NK-92 (cell line): Measurements from ENCODE around the gene ZNF43.
"Not testable (repeated sequence)": the region's sequence is repeated elsewhere in the genome, so short reads cannot be mapped to it uniquely, and the experiment has no call there.

Experiments used
- DNase-seq: peaks from one replicate; lab custom pipeline; 2025; ENCODE audit not compliant: unreplicated experiment; lab: John Stamatoyannopoulos, UW

Gene ZNF43

DNA sequence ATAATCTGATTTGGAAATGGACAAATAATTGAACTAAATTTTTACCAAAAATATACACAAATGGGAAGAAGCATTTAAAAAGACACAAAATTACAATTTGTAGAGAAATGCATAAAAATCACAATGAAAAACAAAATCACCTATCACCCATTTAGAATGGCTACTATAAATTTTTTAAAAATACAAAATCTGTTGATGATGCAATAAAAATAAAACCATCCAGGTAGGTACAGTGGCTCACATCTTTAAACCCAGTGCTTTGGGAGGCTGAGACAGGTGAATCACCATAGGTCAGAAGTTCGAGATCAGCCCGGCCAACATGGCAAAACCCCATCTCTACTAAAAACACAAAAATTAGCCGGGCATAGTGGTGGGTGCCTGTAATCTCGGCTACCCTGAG is 23.5 kb downstream of the ZNF43 start:
- DNase-seq, result no peak

- not testable (repeated sequence) for DNase-seq
Measured at GRCh38 chr19:21808400-21809000, 27.5 kb downstream of the ZNF43 start.

GRCh38 chr19:21789466-21790085 is 46.4 kb downstream of the ZNF43 start:
- DNase-seq, result no peak

DNA sequence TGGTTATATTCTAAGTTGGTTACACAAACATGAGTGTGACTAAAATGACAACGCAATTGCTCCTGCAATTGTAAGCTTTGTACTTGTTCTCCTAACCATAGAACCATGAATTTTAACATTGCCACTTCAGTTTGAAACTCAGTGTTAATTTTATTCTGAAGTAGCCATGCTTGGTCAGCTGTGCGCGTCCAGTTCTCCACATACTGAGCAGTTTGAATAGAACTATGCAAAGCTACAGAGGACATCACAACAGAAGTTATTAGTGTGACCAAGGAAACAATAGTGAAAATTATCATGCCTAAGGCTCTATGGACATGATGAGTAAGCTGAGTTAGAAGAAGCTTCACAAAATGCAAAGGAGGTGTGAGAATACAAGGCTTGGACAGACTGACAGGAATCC is 49.0 kb downstream of the ZNF43 start:
- no peak for DNase-seq

GRCh38 chr19:21775792-21776191 is 60.2 kb downstream of the ZNF43 start:
- not testable (repeated sequence) for DNase-seq

DNA sequence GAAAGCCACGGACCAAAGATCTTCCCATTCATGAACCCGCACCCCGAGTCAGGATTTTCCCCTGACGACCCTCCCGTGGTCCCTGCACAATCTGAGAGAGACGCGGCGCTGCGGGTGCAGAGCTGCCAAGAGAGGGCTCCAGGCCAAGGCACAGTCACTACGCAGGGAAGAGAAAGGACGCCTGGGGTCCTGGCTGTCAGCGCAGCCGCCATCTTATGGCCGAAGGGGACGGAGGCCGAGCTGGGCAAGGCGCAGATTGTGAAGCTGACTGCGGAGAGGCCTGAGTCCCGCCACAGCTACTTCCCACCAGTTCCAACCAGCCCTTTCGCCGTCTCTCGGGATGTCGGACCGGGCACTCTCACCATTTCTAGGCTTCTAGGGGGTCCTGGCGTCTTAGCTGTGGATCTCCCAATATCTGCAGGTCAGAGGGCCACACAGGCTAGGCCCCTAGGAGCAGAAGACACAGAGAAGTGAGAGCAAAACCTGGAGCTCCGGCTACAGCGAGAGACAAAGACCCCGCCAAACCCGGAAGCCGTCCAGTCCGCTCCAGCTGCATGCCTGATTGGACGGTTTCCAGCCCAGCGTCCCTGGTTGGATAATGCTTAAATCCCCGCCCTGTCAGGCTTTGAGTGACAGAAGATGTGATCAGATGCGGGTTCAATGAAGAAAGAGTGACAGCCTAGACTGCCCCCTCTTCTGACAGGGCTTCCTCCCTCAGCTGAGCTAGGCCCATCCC is 68.7 kb downstream of the ZNF43 start, which contains the start of gene ZNF100:
TSS of gene ZNF100 (minus strand) at position 515 of the 736 bp plus-strand sequence. CDS start at position 365, 150 bp downstream.
- DNase-seq, result no peak

- DNase-seq, result not testable (repeated sequence)
Measured at GRCh38 chr19:21766705-21767064, 69.3 kb downstream of the ZNF43 start.

DNA sequence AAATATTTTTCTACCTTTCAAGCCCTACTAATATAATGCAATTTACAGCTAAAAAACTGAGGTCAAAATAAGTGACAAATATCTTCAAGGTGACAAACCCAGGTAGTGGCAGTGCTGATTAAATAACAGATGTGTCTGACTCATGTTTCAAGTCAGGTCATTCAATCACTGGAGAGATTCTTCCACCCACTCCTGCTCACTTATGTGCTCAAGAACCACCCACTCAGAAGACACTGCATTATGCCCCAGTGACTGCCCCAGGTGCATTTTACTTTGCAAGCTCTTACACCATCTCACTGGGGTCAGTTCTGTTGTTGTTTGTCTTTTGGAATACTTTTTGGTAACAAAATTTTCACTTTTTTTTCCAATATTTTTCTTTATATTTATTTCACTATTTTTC is 70.8 kb downstream of the ZNF43 start:
- no peak for DNase-seq

GRCh38 chr19:21761547-21761946 is 74.4 kb downstream of the ZNF43 start:
- not testable (repeated sequence) for DNase-seq

GRCh38 chr19:21758296-21758695 is 77.7 kb downstream of the ZNF43 start:
- DNase-seq, result no peak

DNA sequence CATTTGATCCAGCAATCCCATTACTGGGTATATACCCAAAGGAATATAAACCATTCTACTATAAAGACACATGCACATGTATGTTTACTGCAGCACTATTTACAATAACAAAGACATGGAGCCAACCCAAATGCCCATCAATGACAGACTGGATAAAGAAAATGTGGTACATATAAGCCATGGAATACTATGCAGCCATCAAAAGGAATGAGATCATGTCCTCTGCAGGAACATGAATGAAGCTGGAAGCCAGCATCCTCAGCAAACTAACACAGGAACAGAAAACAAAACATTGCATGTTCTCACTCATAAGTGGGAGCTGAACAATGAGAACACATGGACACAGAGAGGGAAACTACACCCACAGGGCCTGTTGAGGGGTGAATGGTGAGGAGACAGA is 80.4 kb downstream of the ZNF43 start:
- DNase-seq, result not testable (repeated sequence)
